IMR-90 (cell line): Measurements from ENCODE around the gene KRT78. TPM values are rescaled to one million over a fixed set of nuclear protein-coding genes. Genes with fewer than 3 reads are reported as not detected.

Source experiments
- BHLHE40 ChIP-seq: fragments of 150-350 bp; IDR thresholded peaks from 2 replicates; pipeline ENCODE4 v1.6.1; 2016; ENCODE audit warnings: mild to moderate bottlenecking, low read depth, low read length
- RAD21 ChIP-seq: IDR thresholded peaks from 2 replicates; pipeline ENCODE4 v1.6.1; 2012; ENCODE audit warnings: low read length, improper control_type of control experiment
- SMC3 ChIP-seq: fragments of 150-350 bp; IDR thresholded peaks from 2 replicates; pipeline ENCODE4 v1.6.1; 2016; ENCODE audit warnings: low read depth, mild to moderate bottlenecking, antibody characterized with exemption, low read length, moderate library complexity
- polyA plus RNA-seq, 3 experiments: library from polyadenylated mRNA; depleted of rRNA; stranded (reverse); fragments of >200 nt; gene quantifications; 2 replicates each; pipeline ENCODE4 v1.2.3, GENCODE V29; 2012; ENCODE audit warnings: low replicate concordance in 1 of 3
- total RNA-seq: library from RNA; depleted of rRNA; stranded (reverse); fragments of >200 nt; gene quantifications from 2 replicates; pipeline ENCODE4 v1.2.3, GENCODE V29; 2012
- TF ChIP-seq, protein P1 (sequence below): conservative IDR thresholded peaks from 2 replicates; pipeline ENCODE4 v1.5.1; 2012; ENCODE audit warnings: mild to moderate bottlenecking, low read depth, low read length, improper control_type of control experiment

KRT78 gene
- total and polyA plus RNA-seq, 2 of the 4 experiments (the other 2 are of a cell fraction), result not detected

- TF ChIP-seq, protein P1, sequence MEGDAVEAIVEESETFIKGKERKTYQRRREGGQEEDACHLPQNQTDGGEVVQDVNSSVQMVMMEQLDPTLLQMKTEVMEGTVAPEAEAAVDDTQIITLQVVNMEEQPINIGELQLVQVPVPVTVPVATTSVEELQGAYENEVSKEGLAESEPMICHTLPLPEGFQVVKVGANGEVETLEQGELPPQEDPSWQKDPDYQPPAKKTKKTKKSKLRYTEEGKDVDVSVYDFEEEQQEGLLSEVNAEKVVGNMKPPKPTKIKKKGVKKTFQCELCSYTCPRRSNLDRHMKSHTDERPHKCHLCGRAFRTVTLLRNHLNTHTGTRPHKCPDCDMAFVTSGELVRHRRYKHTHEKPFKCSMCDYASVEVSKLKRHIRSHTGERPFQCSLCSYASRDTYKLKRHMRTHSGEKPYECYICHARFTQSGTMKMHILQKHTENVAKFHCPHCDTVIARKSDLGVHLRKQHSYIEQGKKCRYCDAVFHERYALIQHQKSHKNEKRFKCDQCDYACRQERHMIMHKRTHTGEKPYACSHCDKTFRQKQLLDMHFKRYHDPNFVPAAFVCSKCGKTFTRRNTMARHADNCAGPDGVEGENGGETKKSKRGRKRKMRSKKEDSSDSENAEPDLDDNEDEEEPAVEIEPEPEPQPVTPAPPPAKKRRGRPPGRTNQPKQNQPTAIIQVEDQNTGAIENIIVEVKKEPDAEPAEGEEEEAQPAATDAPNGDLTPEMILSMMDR, result no peak
- TF ChIP-seq BHLHE40 (no peak), SMC3 (no peak), RAD21 (no peak)
These were observed at the start of gene KRT78 (continued) for GRCh38 chr12:52848661-52849255.
